ENCODE measurements around the gene PRKG1.

PRKG1 gene

GRCh38 chr10:51242393-51242792, 168.1 kb downstream of the PRKG1 start:
- Histone ChIP-seq H3K36me3 (ENCODE audit: low read length) (no peaks in the 10 kb centered on the region), H2AFZ (ENCODE audit: low read depth, low read length, severe bottlenecking) (no peak overlapping the region), H3K9ac (ENCODE audit: low read length) (no peak overlapping the region), H3K27ac (ENCODE audit: low read depth, low read length) (no peak overlapping the region), H3K4me2 (ENCODE audit: low read depth, low read length, poor library complexity, severe bottlenecking) (no peak overlapping the region), H3K79me2 (ENCODE audit: insufficient read depth, low read length) (no peaks in the 10 kb centered on the region), H3F3A (ENCODE audit: insufficient read depth) (no peaks in the 10 kb centered on the region), H3K9me2 (replicated peaks; ENCODE audit: insufficient read depth, low read length) (no peaks in the 10 kb centered on the region), H4K20me1 (ENCODE audit: low read depth, low read length) (no peaks in the 10 kb centered on the region), H3K4me3 (ENCODE audit: insufficient read depth, low read length, poor library complexity, severe bottlenecking) (no peak overlapping the region), H3K9me3 (ENCODE audit: insufficient read depth, low read length) (no peaks in the 10 kb centered on the region), H3K27me3 (ENCODE audit: low read length) (no peaks in the 10 kb centered on the region)
- no peak for TF ChIP-seq EZH2phosphoT487 (conservative IDR thresholded peaks at IDR 0.05; ENCODE audit: low read length)

GRCh38 chr10:51244309-51244708, 170.0 kb downstream of the PRKG1 start:
- H3K36me3 ChIP-seq (ENCODE audit: low read length), result no peaks in the 10 kb centered on the region

GRCh38 chr10:51244748-51245490, 170.6 kb downstream of the PRKG1 start:
- Histone ChIP-seq H3K79me2 (ENCODE audit: insufficient read depth, low read length) (no peaks in the 10 kb centered on the region), H3K36me3 (ENCODE audit: low read length) (no peaks in the 10 kb centered on the region), H3K9me3 (ENCODE audit: insufficient read depth, low read length) (no peaks in the 10 kb centered on the region), H3K27me3 (ENCODE audit: low read length) (no peaks in the 10 kb centered on the region), H3K9ac (ENCODE audit: low read length) (no peak overlapping the region), H4K20me1 (ENCODE audit: low read depth, low read length) (no peaks in the 10 kb centered on the region), H3F3A (ENCODE audit: insufficient read depth) (no peaks in the 10 kb centered on the region), H3K9me2 (replicated peaks; ENCODE audit: insufficient read depth, low read length) (no peaks in the 10 kb centered on the region), H3K4me2 (ENCODE audit: low read depth, low read length, poor library complexity, severe bottlenecking) (no peak overlapping the region), H2AFZ (ENCODE audit: low read depth, low read length, severe bottlenecking) (no peak overlapping the region), H3K27ac (ENCODE audit: low read depth, low read length) (no peak overlapping the region), H3K4me3 (ENCODE audit: insufficient read depth, low read length, poor library complexity, severe bottlenecking) (no peak overlapping the region)
- TF ChIP-seq CTCF (IDR thresholded peaks at IDR 0.05; ENCODE audit: insufficient read depth, low read length, poor library complexity, severe bottlenecking) (no peak), EZH2phosphoT487 (conservative IDR thresholded peaks at IDR 0.05; ENCODE audit: low read length) (no peak)

More at GRCh38 chr10:51244309-51244708, 170.0 kb downstream of the PRKG1 start:
- Histone ChIP-seq H3K9me3 (ENCODE audit: insufficient read depth, low read length) (no peaks in the 10 kb centered on the region), H3K4me3 (ENCODE audit: insufficient read depth, low read length, poor library complexity, severe bottlenecking) (no peak overlapping the region), H3K9ac (ENCODE audit: low read length) (no peak overlapping the region), H3K27ac (ENCODE audit: low read depth, low read length) (no peak overlapping the region), H3K9me2 (replicated peaks; ENCODE audit: insufficient read depth, low read length) (no peaks in the 10 kb centered on the region), H3K27me3 (ENCODE audit: low read length) (no peaks in the 10 kb centered on the region), H3K4me2 (ENCODE audit: low read depth, low read length, poor library complexity, severe bottlenecking) (no peak overlapping the region), H3F3A (ENCODE audit: insufficient read depth) (no peaks in the 10 kb centered on the region), H4K20me1 (ENCODE audit: low read depth, low read length) (no peaks in the 10 kb centered on the region), H2AFZ (ENCODE audit: low read depth, low read length, severe bottlenecking) (no peak overlapping the region), H3K79me2 (ENCODE audit: insufficient read depth, low read length) (no peaks in the 10 kb centered on the region)
- TF ChIP-seq CTCF (IDR thresholded peaks at IDR 0.05; ENCODE audit: insufficient read depth, low read length, poor library complexity, severe bottlenecking), result no peak
- no peak for TF ChIP-seq EZH2phosphoT487 (conservative IDR thresholded peaks at IDR 0.05; ENCODE audit: low read length)

- Histone ChIP-seq H2AFZ (ENCODE audit: low read depth, low read length, severe bottlenecking) (no peak overlapping the region), H3K9me2 (replicated peaks; ENCODE audit: insufficient read depth, low read length) (no peaks in the 10 kb centered on the region), H3K4me2 (ENCODE audit: low read depth, low read length, poor library complexity, severe bottlenecking) (no peak overlapping the region), H3K79me2 (ENCODE audit: insufficient read depth, low read length) (no peaks in the 10 kb centered on the region), H3K9ac (ENCODE audit: low read length) (no peak overlapping the region), H3K27ac (ENCODE audit: low read depth, low read length) (no peak overlapping the region), H3K4me3 (ENCODE audit: insufficient read depth, low read length, poor library complexity, severe bottlenecking) (no peak overlapping the region), H3F3A (ENCODE audit: insufficient read depth) (no peaks in the 10 kb centered on the region), H3K27me3 (ENCODE audit: low read length) (no peaks in the 10 kb centered on the region), H4K20me1 (ENCODE audit: low read depth, low read length) (no peaks in the 10 kb centered on the region), H3K9me3 (ENCODE audit: insufficient read depth, low read length) (no peaks in the 10 kb centered on the region), H3K36me3 (ENCODE audit: low read length) (no peaks in the 10 kb centered on the region)
- TF ChIP-seq CTCF (IDR thresholded peaks at IDR 0.05; ENCODE audit: insufficient read depth, low read length, poor library complexity, severe bottlenecking), result no peak
- TF ChIP-seq EZH2phosphoT487 (conservative IDR thresholded peaks at IDR 0.05; ENCODE audit: low read length), result no peak
Observed at GRCh38 chr10:51246156-51246555, 171.9 kb downstream of the PRKG1 start.
